K562 (cell line): ENCODE results near the gene PYGO2. TPM values are rescaled to one million over a fixed set of nuclear protein-coding genes. Genes with fewer than 3 reads are reported as not detected.
A peak's percentile ranks its signal among the peaks of the same experiment; 100 is the strongest.

Source experiments
- ATF4 ChIP-seq: fragments of 450-650 bp; formaldehyde crosslinking; IDR thresholded peaks from 2 replicates; pipeline ENCODE4 v1.4.0; 2022; ENCODE audit warnings: mild to moderate bottlenecking, moderate library complexity
- BRD9 ChIP-seq: fragments of 450-650 bp; IDR thresholded peaks from 2 replicates; pipeline ENCODE4 v1.6.1; 2018; ENCODE audit warnings: low read depth; ENCODE audit not compliant: partially characterized antibody
- CBX8 ChIP-seq: fragments of 200-600 bp; sonication (generic); IDR thresholded peaks from 2 replicates; pipeline ENCODE4 v1.6.1; 2012; ENCODE audit warnings: borderline replicate concordance, mixed run types, low read depth, mild to moderate bottlenecking, moderate library complexity, mixed read lengths, low read length, control low read depth, inconsistent platforms; ENCODE audit not compliant: poor library complexity, severe bottlenecking; ENCODE audit errors: extremely low read depth
- CEBPZ ChIP-seq: fragments of 150-350 bp; IDR thresholded peaks from 2 replicates; pipeline ENCODE4 v1.6.1; 2014; ENCODE audit warnings: low read depth, mild to moderate bottlenecking, low read length, borderline replicate concordance
- CHAMP1 ChIP-seq: fragments of 450-650 bp; IDR thresholded peaks from 2 replicates; pipeline ENCODE4 v1.6.1; 2016; ENCODE audit warnings: mild to moderate bottlenecking
- FOXA3 ChIP-seq, 2 experiments: fragments of 450-650 bp in 1 of 2; sonication (generic) in 1 of 2; formaldehyde crosslinking; IDR thresholded peaks in 1 of 2; conservative IDR thresholded peaks in 1 of 2; 2 replicates each; pipeline versions ENCODE4 v1.4.0 to v1.8.0; 2020 to 2022; ENCODE audit warnings: mild to moderate bottlenecking in 2 of 2, missing genetic modification reagents in 1 of 2
- MXI1 ChIP-seq: IDR thresholded peaks from 2 replicates; pipeline ENCODE4 v1.6.1; 2011; ENCODE audit warnings: low read depth, mild to moderate bottlenecking, improper control_type of control experiment, low read length
- PHF20 ChIP-seq: fragments of 450-650 bp; IDR thresholded peaks from 2 replicates; pipeline ENCODE4 v1.6.1; 2018; ENCODE audit not compliant: partially characterized antibody
- POU5F1 ChIP-seq: fragments of 150-350 bp; IDR thresholded peaks from 2 replicates; pipeline ENCODE4 v1.6.1; 2014; ENCODE audit warnings: borderline replicate concordance, low read length, low read depth, mild to moderate bottlenecking; ENCODE audit not compliant: partially characterized antibody
- RUNX1 ChIP-seq: sonication (generic); IDR thresholded peaks from 2 replicates; pipeline ENCODE4 v1.6.1; 2016; ENCODE audit warnings: antibody characterized with exemption, low read depth
- SP2 ChIP-seq: IDR thresholded peaks from 2 replicates; pipeline ENCODE4 v1.6.1; 2011; ENCODE audit warnings: mild to moderate bottlenecking, low read depth, low read length, moderate library complexity; ENCODE audit not compliant: poor library complexity, severe bottlenecking; ENCODE audit errors: extremely low read depth
- SRSF9 ChIP-seq: fragments of 200-400 bp; formaldehyde crosslinking; IDR thresholded peaks from 2 replicates; pipeline ENCODE4 v1.6.1; 2017; ENCODE audit warnings: low read depth, low read length, borderline replicate concordance
- TCF7 ChIP-seq: sonication (generic); IDR thresholded peaks from 2 replicates; pipeline ENCODE4 v1.6.1; 2016; ENCODE audit warnings: antibody characterized with exemption, borderline replicate concordance
- TFAM ChIP-seq: fragments of 250-450 bp; sonication (Bioruptor Pico); conservative IDR thresholded peaks from 2 replicates; pipeline ENCODE4 v1.5.0; 2021; ENCODE audit warnings: mild to moderate bottlenecking, moderate library complexity
- U2AF2 ChIP-seq: fragments of 200-400 bp; formaldehyde crosslinking; optimal IDR thresholded peaks from 2 replicates; pipeline ENCODE3; 2017; ENCODE audit warnings: low read depth, mild to moderate bottlenecking, low read length
- ZKSCAN8 ChIP-seq: fragments of 200-800 bp; sonication (Bioruptor generic); IDR thresholded peaks from 2 replicates; pipeline ENCODE4 v1.6.1; 2016; ENCODE audit warnings: missing genetic modification characterization, missing compliant biosample characterization
- ZNF165 ChIP-seq: fragments of 250-450 bp; sonication (Bioruptor Pico); IDR thresholded peaks from 2 replicates; pipeline ENCODE4 v1.4.0; 2020; ENCODE audit warnings: borderline replicate concordance
- ZNF354B ChIP-seq: fragments of 250-450 bp; sonication (Bioruptor Pico); IDR thresholded peaks from 2 replicates; pipeline ENCODE4 v1.4.0; 2020
- ZNF408 ChIP-seq: fragments of 250-450 bp; sonication (Bioruptor Pico); IDR thresholded peaks from 2 replicates; pipeline ENCODE4 v1.4.0; 2020; ENCODE audit warnings: low read depth, mild to moderate bottlenecking, moderate library complexity
- ZNF696 ChIP-seq: fragments of 250-450 bp; sonication (Bioruptor Pico); conservative IDR thresholded peaks from 2 replicates; pipeline ENCODE4 v1.4.0; 2020; ENCODE audit warnings: mild to moderate bottlenecking, moderate library complexity
- polyA plus RNA-seq, 8 experiments: library from polyadenylated mRNA; depleted of rRNA in 4 of 8; stranded (reverse) in 5 of 8; unstranded in 3 of 8; fragments of >200 nt; fragmentation: Nextera tagmentation in 2 of 8; fragmentation: Illumina TruSeq in 1 of 8; extraction: Ambion mirVana in 2 of 8; extraction: Trizol in 1 of 8; gene quantifications; 2 replicates each; pipeline versions ENCODE4 v1.2.1 to v1.2.3, GENCODE V29; 2011 to 2014; ENCODE audit warnings: inconsistent platforms in 1 of 8, missing spikeins in 1 of 8
- total RNA-seq, 7 experiments: library from RNA; depleted of rRNA in 6 of 7; stranded (reverse); fragments of >200 nt in 6 of 7; fragmentation: Illumina TruSeq in 2 of 7; extraction: Trizol in 2 of 7; gene quantifications; 2 replicates each; pipeline versions ENCODE4 v1.2.1 to v1.2.3, GENCODE V29; 2011 to 2021; ENCODE audit warnings: low replicate concordance in 1 of 7

PYGO2 gene
- total and polyA plus RNA-seq, 9 of the 15 experiments (the other 6 are each of a cell fraction or from before 2014, with no cell fraction given): 8.3 to 36.2 (median 18.2) TPM

- no peak for TF ChIP-seq ZNF354B
- no peak for TF ChIP-seq TCF7
- no peak for TF ChIP-seq SRSF9
- TF ChIP-seq MXI1: no peak; the same call in 1 of the 2 replicates
- no peak for TF ChIP-seq U2AF2
- TF ChIP-seq CBX8: no peak
- no peak for TF ChIP-seq TFAM (CRISPR knock-in tag)
- no peak for TF ChIP-seq SP2
- no peak for TF ChIP-seq RUNX1
- TF ChIP-seq POU5F1: no peak
- TF ChIP-seq ZNF165 (CRISPR knock-in tag): no peak
- TF ChIP-seq CEBPZ: no peak
- no peak for TF ChIP-seq FOXA3 (CRISPR knock-in tag; conservative IDR thresholded peaks at IDR 0.05 in 1 of 2, IDR thresholded peaks at IDR 0.05 in 1 of 2)
- no peak for TF ChIP-seq ZNF408 (CRISPR knock-in tag)
- no peak for TF ChIP-seq CHAMP1
- 0 out of 2 replicates have a peak, but pooled peaks have one; percentile 32 for TF ChIP-seq ATF4 (CRISPR knock-in tag)
- no peak for TF ChIP-seq BRD9
- TF ChIP-seq ZKSCAN8 (CRISPR knock-in tag): no peak
- TF ChIP-seq PHF20: peak; percentile 64
- TF ChIP-seq ZNF696: no peak
Observed at GRCh38 chr1:154961207-154962155, at the start of gene PYGO2 (continued).
